ENCODE data around the gene INSR. TPM values are rescaled to one million over a fixed set of nuclear protein-coding genes. Genes with fewer than 3 reads are reported as not detected.
A peak's percentile ranks its signal among the peaks of the same experiment; 100 is the strongest.

The INSR gene
- total and polyA plus RNA-seq, 10 of the 15 experiments (the other 5 are each of a cell fraction or from before 2014, with no cell fraction given): 4.2 to 34.9 (median 13.6) TPM

DNA sequence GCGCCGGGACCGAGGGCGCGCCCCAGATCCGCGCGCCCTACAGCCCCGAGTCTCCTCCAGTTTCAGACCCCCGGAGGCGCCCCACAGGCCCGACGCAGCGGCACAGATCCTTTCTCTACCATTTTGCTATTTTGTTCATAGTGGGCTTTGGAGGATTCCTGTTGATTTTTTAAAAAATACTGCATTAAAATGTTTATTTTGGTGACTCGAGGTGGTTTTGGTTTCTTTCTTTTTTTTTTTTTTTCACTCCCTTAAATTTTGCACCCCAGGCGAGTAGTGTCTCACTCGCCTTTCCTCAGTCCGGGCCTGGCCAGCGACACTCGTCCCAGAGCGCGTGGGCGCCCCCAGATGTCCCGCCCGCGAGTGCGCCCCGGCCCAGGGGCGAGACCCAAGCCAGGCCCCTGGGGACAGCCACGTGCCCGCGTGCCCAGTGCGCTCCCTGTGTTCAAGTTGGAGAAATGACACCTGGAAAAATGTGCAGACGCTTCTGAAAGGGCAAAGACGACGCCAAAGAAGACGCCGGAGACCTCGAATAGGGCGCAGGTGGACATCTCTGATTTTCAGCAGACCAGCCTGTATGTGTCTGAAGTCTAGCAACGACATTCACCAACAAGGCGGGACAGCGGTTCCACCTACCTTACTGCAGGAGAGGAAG is 471 bp upstream of the INSR start (continued):
- TF ChIP-seq, protein P1, sequence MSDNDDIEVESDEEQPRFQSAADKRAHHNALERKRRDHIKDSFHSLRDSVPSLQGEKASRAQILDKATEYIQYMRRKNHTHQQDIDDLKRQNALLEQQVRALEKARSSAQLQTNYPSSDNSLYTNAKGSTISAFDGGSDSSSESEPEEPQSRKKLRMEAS (IDR thresholded peaks at IDR 0.05; ENCODE audit: low read depth, low read length): peak; percentile 84
- TF ChIP-seq HDGF (IDR thresholded peaks at IDR 0.05) (no peak), HCFC1 (IDR thresholded peaks at IDR 0.05; ENCODE audit: low read length) (no peak), SMAD5 (IDR thresholded peaks at IDR 0.05; ENCODE audit: low read depth) (no peak), MYC (IDR thresholded peaks at IDR 0.05; ENCODE audit: insufficient read depth, insufficient read length, insufficient replicate concordance, low read length, severe bottlenecking) (peak; percentile 33), FOXM1 (IDR thresholded peaks at IDR 0.05; ENCODE audit: low read depth, low read length) (peak; percentile 45; the same call in 1 of the 2 replicates), EED (IDR thresholded peaks at IDR 0.05; ENCODE audit: low read depth) (no peak; the same call in 1 of the 2 replicates), NR2F1 (conservative IDR thresholded peaks at IDR 0.05) (peak; percentile 49), HDAC6 (IDR thresholded peaks at IDR 0.05; ENCODE audit: unreplicated experiment) (peak; percentile 81), SREBF1 (IDR thresholded peaks at IDR 0.05; ENCODE audit: low read length) (no peak), GATAD2B (conservative IDR thresholded peaks at IDR 0.05; ENCODE audit: low read depth) (peak; percentile 72), NBN (IDR thresholded peaks at IDR 0.05) (peak; percentile 93), ZNF217 (IDR thresholded peaks at IDR 0.05) (no peak), SRF (IDR thresholded peaks at IDR 0.05; ENCODE audit: low read depth in 2 of 2, low read length in 2 of 2) (no peak), BMI1 (IDR thresholded peaks at IDR 0.05; ENCODE audit: borderline replicate concordance) (no peak), RAD51 (IDR thresholded peaks at IDR 0.05) (0 out of 2 replicates have a peak, but pooled peaks have one; percentile 33), TCF3 (IDR thresholded peaks at IDR 0.05; ENCODE audit: borderline replicate concordance, insufficient read depth, low read depth, low read length) (peak; percentile 4; the same call in 1 of the 2 replicates), NRF1 (conservative IDR thresholded peaks at IDR 0.05; ENCODE audit: low read depth, low read length) (no peak), NFYA (IDR thresholded peaks at IDR 0.05; ENCODE audit: borderline replicate concordance, low read depth, low read length) (no peak), BRCA1 (IDR thresholded peaks at IDR 0.05; ENCODE audit: low read depth, low read length) (no peak)
- TF ChIP-seq, protein P2, sequence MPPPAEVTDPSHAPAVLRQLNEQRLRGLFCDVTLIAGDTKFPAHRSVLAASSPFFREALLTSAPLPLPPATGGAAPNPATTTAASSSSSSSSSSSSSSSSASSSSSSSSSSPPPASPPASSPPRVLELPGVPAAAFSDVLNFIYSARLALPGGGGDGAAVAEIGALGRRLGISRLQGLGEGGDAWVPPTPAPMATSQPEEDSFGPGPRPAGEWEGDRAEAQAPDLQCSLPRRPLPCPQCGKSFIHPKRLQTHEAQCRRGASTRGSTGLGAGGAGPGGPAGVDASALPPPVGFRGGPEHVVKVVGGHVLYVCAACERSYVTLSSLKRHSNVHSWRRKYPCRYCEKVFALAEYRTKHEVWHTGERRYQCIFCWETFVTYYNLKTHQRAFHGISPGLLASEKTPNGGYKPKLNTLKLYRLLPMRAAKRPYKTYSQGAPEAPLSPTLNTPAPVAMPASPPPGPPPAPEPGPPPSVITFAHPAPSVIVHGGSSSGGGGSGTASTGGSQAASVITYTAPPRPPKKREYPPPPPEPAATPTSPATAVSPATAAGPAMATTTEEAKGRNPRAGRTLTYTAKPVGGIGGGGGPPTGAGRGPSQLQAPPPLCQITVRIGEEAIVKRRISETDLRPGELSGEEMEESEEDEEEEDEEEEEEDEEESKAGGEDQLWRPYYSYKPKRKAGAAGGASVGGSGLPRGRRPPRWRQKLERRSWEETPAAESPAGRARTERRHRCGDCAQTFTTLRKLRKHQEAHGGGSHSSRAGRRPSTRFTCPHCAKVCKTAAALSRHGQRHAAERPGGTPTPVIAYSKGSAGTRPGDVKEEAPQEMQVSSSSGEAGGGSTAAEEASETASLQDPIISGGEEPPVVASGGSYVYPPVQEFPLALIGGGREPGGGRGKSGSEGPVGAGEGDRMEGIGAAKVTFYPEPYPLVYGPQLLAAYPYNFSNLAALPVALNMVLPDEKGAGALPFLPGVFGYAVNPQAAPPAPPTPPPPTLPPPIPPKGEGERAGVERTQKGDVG (CRISPR knock-in tag; IDR thresholded peaks at IDR 0.05): no peak
- TF ChIP-seq, protein P3, sequence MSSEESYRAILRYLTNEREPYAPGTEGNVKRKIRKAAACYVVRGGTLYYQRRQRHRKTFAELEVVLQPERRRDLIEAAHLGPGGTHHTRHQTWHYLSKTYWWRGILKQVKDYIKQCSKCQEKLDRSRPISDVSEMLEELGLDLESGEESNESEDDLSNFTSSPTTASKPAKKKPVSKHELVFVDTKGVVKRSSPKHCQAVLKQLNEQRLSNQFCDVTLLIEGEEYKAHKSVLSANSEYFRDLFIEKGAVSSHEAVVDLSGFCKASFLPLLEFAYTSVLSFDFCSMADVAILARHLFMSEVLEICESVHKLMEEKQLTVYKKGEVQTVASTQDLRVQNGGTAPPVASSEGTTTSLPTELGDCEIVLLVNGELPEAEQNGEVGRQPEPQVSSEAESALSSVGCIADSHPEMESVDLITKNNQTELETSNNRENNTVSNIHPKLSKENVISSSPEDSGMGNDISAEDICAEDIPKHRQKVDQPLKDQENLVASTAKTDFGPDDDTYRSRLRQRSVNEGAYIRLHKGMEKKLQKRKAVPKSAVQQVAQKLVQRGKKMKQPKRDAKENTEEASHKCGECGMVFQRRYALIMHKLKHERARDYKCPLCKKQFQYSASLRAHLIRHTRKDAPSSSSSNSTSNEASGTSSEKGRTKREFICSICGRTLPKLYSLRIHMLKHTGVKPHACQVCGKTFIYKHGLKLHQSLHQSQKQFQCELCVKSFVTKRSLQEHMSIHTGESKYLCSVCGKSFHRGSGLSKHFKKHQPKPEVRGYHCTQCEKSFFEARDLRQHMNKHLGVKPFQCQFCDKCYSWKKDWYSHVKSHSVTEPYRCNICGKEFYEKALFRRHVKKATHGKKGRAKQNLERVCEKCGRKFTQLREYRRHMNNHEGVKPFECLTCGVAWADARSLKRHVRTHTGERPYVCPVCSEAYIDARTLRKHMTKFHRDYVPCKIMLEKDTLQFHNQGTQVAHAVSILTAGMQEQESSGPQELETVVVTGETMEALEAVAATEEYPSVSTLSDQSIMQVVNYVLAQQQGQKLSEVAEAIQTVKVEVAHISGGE (CRISPR knock-in tag; IDR thresholded peaks at IDR 0.05): no peak
- TF ChIP-seq, protein P4, sequence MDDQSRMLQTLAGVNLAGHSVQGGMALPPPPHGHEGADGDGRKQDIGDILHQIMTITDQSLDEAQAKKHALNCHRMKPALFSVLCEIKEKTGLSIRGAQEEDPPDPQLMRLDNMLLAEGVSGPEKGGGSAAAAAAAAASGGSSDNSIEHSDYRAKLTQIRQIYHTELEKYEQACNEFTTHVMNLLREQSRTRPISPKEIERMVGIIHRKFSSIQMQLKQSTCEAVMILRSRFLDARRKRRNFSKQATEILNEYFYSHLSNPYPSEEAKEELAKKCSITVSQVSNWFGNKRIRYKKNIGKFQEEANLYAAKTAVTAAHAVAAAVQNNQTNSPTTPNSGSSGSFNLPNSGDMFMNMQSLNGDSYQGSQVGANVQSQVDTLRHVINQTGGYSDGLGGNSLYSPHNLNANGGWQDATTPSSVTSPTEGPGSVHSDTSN (IDR thresholded peaks at IDR 0.05; ENCODE audit: insufficient replicate concordance, low read depth, low read length): no peak

All from GM12878 (cell line).